ENCODE data around the gene L1CAM. TPM values are rescaled to one million over a fixed set of nuclear protein-coding genes. Genes with fewer than 3 reads are reported as not detected.

Gene L1CAM
- total RNA-seq, 2 donors from 2014 or later, result 4.3 to 8.8 TPM

DNA sequence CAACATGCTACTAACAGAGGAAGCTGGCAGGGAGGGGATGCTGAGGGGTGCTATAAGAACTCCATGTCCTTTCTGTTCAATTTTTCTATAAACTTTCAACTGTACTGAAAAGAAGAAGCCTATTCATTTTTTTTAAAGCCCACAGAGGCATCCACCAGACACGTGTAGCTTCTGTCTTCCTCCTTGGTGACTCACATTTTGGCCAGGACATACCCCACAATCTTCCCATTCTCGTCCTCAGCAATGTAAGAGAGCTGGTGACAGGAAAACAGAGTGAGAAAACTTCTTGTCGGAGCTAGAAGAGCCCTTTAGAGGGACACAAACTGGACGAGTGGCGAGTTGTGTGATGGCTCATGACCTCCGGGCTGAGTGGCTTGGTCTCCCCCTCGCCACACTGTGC, 47.8 kb upstream of the L1CAM start:
- Histone ChIP-seq H3K27me3 (no peaks in the 10 kb centered on the region), H3K36me3 (no peaks in the 10 kb centered on the region), H3K27ac (no peak overlapping the region), H3K4me3 (peak overlapping the region; percentile 77), H3K9me3 (no peaks in the 10 kb centered on the region), H3K4me1 (no peaks in the 10 kb centered on the region), H3K9ac (ENCODE audit: low read depth in 2 of 2, low read length in 2 of 2) (peak overlapping the region; percentile 72 to 80)
- intact Hi-C loops (cut with DNase I), result no loop called here
- TF ChIP-seq, protein P1, sequence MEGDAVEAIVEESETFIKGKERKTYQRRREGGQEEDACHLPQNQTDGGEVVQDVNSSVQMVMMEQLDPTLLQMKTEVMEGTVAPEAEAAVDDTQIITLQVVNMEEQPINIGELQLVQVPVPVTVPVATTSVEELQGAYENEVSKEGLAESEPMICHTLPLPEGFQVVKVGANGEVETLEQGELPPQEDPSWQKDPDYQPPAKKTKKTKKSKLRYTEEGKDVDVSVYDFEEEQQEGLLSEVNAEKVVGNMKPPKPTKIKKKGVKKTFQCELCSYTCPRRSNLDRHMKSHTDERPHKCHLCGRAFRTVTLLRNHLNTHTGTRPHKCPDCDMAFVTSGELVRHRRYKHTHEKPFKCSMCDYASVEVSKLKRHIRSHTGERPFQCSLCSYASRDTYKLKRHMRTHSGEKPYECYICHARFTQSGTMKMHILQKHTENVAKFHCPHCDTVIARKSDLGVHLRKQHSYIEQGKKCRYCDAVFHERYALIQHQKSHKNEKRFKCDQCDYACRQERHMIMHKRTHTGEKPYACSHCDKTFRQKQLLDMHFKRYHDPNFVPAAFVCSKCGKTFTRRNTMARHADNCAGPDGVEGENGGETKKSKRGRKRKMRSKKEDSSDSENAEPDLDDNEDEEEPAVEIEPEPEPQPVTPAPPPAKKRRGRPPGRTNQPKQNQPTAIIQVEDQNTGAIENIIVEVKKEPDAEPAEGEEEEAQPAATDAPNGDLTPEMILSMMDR (IDR thresholded peaks at IDR 0.05), result no peak
- DNase-seq, result no peak

GRCh38 chrX:153932220-153932915, 46.4 kb upstream of the L1CAM start:
- DNase-seq, result no peak
- Histone ChIP-seq H3K4me1 (no peaks in the 10 kb centered on the region), H3K4me3 (no peak overlapping the region), H3K27ac (no peak overlapping the region), H3K36me3 (no peaks in the 10 kb centered on the region), H3K9me3 (no peaks in the 10 kb centered on the region), H3K9ac (ENCODE audit: low read depth in 2 of 2, low read length in 2 of 2) (no peak overlapping the region), H3K27me3 (no peaks in the 10 kb centered on the region)
- intact Hi-C loops (cut with DNase I), result no loop called here
- TF ChIP-seq, protein P1 (IDR thresholded peaks at IDR 0.05), result no peak

- Histone ChIP-seq H3K4me1 (no peaks in the 10 kb centered on the region), H3K9me3 (no peaks in the 10 kb centered on the region), H3K36me3 (no peaks in the 10 kb centered on the region), H3K4me3 (no peak overlapping the region), H3K27me3 (no peaks in the 10 kb centered on the region), H3K27ac (no peak overlapping the region), H3K9ac (ENCODE audit: low read depth in 2 of 2, low read length in 2 of 2) (no peak overlapping the region)
- DNase-seq, result no peak
- TF ChIP-seq, protein P1 (IDR thresholded peaks at IDR 0.05), result no peak
- intact Hi-C loops (cut with DNase I), result no loop called here
Measured at GRCh38 chrX:153931748-153932147, 45.8 kb upstream of the L1CAM start.

DNA sequence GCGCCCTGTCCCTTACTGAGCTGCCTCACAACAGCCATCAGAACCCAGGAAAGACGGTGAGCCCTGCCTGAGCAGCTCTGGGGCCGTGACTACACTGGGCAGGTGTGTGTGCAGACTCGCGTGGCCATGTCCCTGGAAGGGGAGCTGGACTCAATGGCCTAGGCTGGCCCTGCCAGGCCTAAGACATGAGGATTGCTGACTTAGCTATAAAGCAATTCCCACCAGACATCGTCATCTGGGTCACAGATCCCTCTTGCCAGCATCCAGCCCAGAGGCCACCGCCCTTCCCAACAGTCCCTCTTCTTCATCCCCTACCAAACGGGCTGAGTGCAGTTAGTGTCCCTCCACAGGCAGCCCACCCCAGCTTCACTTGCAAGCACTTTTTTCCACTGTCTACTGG, 45.2 kb upstream of the L1CAM start:
- H3K9ac ChIP-seq (ENCODE audit: low read depth in 2 of 2, low read length in 2 of 2), result no peak overlapping the region
- H3K4me1 ChIP-seq, result no peaks in the 10 kb centered on the region
- H3K27me3 ChIP-seq, result no peaks in the 10 kb centered on the region
- intact Hi-C loops (cut with DNase I), result no loop called here
- H3K9me3 ChIP-seq, result no peaks in the 10 kb centered on the region
- no peak overlapping the region for H3K4me3 ChIP-seq
- no peaks in the 10 kb centered on the region for H3K36me3 ChIP-seq
- TF ChIP-seq, protein P1 (IDR thresholded peaks at IDR 0.05), result no peak
- no peak for DNase-seq
- H3K27ac ChIP-seq, result no peak overlapping the region

DNA sequence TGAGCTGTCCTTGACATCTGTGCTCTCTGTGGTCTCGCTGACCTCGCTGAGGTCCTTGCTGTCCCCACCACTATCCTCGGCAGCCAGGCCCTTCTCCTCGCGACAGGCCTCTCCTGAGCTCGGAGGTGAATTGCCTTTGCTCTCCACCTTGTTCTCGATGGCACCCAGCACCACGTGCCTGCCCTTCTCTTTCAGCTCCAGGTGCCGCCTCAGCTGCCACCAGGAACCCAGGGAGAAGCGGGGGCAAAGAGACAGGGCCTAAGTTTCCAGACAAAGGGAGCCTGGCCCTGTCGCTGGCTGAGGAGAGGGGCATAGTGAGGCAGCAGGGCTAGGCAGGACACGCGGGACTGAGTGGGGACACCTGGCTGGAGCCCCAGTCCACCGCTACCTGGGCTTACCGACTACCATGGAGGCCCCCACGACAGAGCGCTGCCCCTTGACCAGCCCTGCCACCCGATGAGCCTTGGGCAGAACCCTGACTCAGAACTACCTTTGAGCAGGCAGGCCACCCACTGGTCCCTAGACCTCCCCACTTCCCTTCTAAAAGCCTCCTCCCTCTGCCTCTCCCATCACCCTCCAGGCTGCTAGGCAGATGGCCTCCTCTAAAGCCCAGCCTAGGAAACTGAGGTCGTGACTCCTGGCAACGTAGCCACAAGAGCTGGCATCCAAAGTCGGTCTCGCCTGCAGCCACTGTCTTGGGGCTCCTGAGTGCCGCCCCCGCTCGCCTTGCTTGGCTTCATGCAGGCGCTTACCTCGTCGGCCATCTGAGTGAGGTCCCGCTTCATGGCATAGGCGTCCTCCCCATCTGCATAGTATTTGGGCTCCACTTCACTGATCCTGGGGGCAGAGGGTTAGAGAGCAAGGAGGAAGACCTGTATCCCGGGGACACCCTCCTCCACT, 44.3 kb upstream of the L1CAM start:
- TF ChIP-seq, protein P1 (IDR thresholded peaks at IDR 0.05), result no peak
- Histone ChIP-seq H3K4me1 (no peaks in the 10 kb centered on the region), H3K27me3 (no peaks in the 10 kb centered on the region), H3K27ac (no peak overlapping the region), H3K36me3 (no peaks in the 10 kb centered on the region), H3K9me3 (no peaks in the 10 kb centered on the region), H3K9ac (ENCODE audit: low read depth in 2 of 2, low read length in 2 of 2) (no peak overlapping the region), H3K4me3 (no peak overlapping the region)
- no peak for DNase-seq
- intact Hi-C loops (cut with DNase I), result no loop called here
